GM18867 (cell line): Measurements from ENCODE around the gene SMIM20.
"Not testable (repeated sequence)": the region's sequence is repeated elsewhere in the genome, so short reads cannot be mapped to it uniquely, and the experiment has no call there.

Source experiments
- ATAC-seq: cut with Tn5 transposase; IDR thresholded peaks from one replicate; pipeline ENCODE4 v1.9.1; 2021; ENCODE audit warnings: mild to moderate bottlenecking, moderate library complexity; ENCODE audit not compliant: unreplicated experiment

SMIM20 gene

GRCh38 chr4:25913851-25914669, at the start of gene SMIM20:
Gene SMIM20 (plus strand): TSS chr4:25914220. CDS start chr4:25914314, 94 bp downstream.
- ATAC-seq = peak; percentile 92

DNA sequence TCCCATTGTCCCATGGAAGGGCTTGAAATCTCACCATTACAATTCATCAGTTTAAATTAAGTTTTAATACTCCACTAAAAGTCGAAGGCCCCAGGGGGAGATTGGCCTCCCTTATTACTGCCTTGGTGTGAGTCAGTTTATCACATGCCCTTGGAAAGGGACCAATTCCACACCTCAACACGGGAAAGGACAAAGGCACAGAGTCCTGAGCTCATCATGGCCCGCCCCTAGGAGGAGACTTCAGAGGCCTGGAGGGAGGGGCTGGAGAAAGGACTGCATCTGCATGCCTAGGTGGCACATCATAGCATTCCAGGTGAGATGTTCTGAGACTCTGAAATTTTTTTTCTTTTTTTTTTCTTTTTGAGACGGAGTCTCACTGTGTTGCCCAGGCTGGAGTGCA, 48.4 kb upstream of the SMIM20 start:
- no peak for ATAC-seq

GRCh38 chr4:25866401-25866800, 47.6 kb upstream of the SMIM20 start:
- ATAC-seq = not testable (repeated sequence)

- no peak for ATAC-seq
These were observed 46.2 kb upstream of the SMIM20 start for GRCh38 chr4:25867781-25868294.

- peak; percentile 57 for ATAC-seq
These were observed 43.9 kb upstream of the SMIM20 start for GRCh38 chr4:25870081-25870480.

- ATAC-seq = no peak
These were observed 41.0 kb upstream of the SMIM20 start for GRCh38 chr4:25872851-25873631.

- no peak for ATAC-seq
These were observed 40.3 kb upstream of the SMIM20 start for GRCh38 chr4:25873632-25874129.

DNA sequence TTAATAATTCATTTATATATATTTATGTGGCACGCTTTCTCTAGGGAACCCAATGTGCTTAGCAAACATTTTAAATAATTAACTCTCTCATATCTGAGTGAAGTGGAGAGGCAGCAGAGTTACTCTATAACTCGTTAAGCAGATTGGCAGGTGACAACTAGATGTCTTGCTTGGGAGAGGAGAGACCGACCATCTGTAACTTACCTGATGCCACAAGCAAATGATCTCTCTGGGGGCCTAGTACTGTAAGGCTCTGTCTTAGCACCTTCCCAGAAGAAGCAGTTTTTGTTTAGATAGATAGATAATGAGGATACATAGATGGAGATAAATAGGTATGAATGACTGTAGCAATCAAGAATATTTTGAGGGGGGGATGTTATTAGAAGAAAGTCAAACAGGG, 39.4 kb upstream of the SMIM20 start:
- peak; percentile 40 for ATAC-seq

DNA sequence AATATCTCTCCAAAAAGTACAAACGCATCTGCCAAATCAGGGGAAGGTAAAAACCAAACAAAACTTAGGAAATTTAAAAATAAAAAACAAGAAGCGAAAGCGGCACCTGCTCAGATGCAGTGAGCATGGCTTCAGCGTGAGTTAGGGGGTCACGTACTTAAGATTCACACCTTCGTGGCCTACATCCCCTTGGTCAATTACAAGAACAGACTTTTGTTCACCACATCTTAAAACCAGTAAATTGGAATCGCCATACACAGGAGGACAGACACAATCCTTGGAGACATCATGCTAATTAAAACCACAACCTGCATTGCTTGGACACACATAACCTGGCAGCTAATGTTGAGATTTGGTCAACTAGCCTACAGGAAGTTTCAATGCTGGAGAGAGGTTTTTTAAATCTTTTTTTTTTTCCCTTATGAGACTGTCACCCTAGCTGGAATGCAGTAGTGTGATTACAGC, 38.7 kb upstream of the SMIM20 start:
- peak; percentile 71 for ATAC-seq

- ATAC-seq = no peak
These were observed 35.3 kb upstream of the SMIM20 start for GRCh38 chr4:25878676-25879075.

- ATAC-seq = no peak
These were observed 34.9 kb upstream of the SMIM20 start for GRCh38 chr4:25879091-25879584.

DNA sequence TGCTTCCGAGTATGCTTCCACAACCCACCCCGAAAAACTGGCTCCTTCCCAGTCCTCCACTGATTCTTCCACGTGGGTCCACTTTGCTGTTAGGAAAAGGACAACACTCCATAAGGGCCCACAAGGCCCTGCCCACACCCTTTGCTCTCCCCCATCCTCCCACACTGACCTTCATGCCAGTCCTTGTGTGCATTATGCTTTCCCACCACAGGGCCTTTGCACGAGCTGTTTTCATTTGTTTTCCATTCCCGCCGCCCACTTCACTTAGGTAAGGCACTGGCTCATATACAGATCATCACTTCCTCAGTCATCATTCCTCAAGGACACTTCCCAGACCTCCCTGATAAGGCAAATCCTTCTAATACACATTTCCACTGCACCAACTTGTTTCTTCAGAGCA, 34.4 kb upstream of the SMIM20 start:
- ATAC-seq = no peak

- ATAC-seq = peak; percentile 69
These were observed 33.9 kb upstream of the SMIM20 start for GRCh38 chr4:25879991-25880651.

- no peak for ATAC-seq
These were observed 32.8 kb upstream of the SMIM20 start for GRCh38 chr4:25881193-25881592.

- ATAC-seq = no peak
These were observed 31.8 kb upstream of the SMIM20 start for GRCh38 chr4:25882226-25882625.

- no peak for ATAC-seq
These were observed 30.5 kb upstream of the SMIM20 start for GRCh38 chr4:25883565-25883964.

GRCh38 chr4:25884031-25884782, 29.8 kb upstream of the SMIM20 start:
- peak; percentile 34 for ATAC-seq

DNA sequence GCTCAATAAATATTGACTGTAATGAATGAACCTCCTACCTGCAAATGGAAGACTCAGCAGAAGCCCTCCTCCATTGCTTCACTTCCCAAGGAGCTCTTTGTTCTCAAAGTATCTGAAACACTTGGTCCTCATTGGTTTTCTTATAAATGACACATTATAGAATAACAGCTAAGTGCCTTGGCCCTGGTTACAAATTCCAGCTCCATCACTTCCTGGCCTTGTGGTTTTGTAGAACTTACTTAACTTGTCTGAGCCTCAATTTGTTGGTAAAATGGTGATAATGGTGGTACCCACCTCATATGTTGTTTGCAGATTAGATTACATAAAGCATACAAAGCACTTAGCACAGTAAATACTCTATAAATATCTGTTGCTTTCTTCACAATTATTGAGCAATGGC, 25.2 kb upstream of the SMIM20 start:
- no peak for ATAC-seq

DNA sequence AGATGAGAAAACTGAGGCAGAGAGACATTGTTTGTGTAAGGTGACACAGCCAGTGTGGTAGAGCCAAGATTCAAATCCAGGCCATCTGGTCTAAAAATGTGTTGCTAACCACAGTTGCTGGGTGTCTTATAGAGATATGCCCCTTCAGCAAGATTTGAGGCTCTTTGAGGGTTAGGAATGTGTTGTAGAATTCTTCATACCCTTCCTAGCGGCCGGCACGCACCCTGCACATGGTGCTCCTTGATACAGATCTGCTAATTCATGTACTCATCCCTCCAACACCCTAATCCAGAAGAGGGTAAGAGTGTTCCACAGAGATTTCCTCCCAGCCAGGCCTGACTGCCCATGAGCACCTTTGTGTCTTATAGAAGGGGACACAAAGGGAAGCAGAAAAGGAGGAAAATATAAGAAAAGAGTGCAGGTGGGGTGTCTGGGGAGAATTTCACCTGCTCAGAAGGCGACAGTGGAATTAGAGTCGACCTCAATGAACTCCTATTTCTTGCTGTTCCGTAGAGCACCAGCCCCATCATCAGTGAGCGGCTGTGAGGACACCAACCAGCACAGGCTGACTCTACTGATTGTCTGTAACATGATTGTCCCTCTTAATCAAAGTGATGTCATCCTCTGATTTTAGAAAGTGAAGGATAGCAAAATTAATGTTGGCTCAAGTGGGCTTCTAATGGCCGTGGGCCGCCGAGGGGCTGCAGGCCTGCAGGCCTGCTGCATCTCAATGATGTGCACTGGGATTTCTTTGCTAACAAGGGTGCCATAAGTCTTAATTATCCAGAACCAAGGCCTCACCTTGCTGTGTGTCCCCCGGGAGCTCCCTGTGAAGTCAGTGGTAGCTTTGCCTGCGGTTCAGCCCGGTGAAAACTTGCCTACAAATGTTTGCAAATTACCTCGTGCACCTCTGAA, 24.2 kb upstream of the SMIM20 start:
- ATAC-seq = no peak
